ENCODE data around the gene CFAP126. TPM values are rescaled to one million over a fixed set of nuclear protein-coding genes. Genes with fewer than 3 reads are reported as not detected.

CFAP126 gene
- total and polyA plus RNA-seq, 2 of the 13 experiments (the other 11 are each of a cell fraction or from before 2014, with no cell fraction given) = not detected

GRCh38 chr1:161389691-161390558 is 22.2 kb upstream of the CFAP126 start (continued):
- TF ChIP-seq ZBTB40 (IDR thresholded peaks at IDR 0.05) (no peak), ZBTB40 (CRISPR knock-in tag; IDR thresholded peaks at IDR 0.05) (no peak), ZNF629 (CRISPR knock-in tag; conservative IDR thresholded peaks at IDR 0.05) (no peak), E2F1 (CRISPR knock-in tag; IDR thresholded peaks at IDR 0.05) (no peak), POGZ (CRISPR knock-in tag; IDR thresholded peaks at IDR 0.05) (no peak; the same call in 1 of the 2 replicates), ZNF496 (CRISPR knock-in tag; IDR thresholded peaks at IDR 0.05; ENCODE audit: insufficient replicate concordance) (no peak), PLSCR1 (CRISPR knock-in tag; IDR thresholded peaks at IDR 0.05; ENCODE audit: borderline replicate concordance) (no peak), RBM22 (optimal IDR thresholded peaks at IDR 0.05; ENCODE audit: low read length) (no peak), ZNF7 (CRISPR knock-in tag; IDR thresholded peaks at IDR 0.05) (no peak), DDIT3 (CRISPR knock-in tag; IDR thresholded peaks at IDR 0.05) (no peak), TFE3 (CRISPR knock-in tag; IDR thresholded peaks at IDR 0.05) (peak; percentile 70; the same call in 1 of the 2 replicates), ZFP82 (CRISPR knock-in tag; IDR thresholded peaks at IDR 0.05; ENCODE audit: borderline replicate concordance) (no peak), NFYC (CRISPR knock-in tag; IDR thresholded peaks at IDR 0.05) (0 out of 2 replicates have a peak, but pooled peaks have one; percentile 23), MBNL3 (CRISPR knock-in tag; conservative IDR thresholded peaks at IDR 0.05) (no peak), GPN1 (CRISPR knock-in tag; IDR thresholded peaks at IDR 0.05; ENCODE audit: borderline replicate concordance) (no peak; the same call in 1 of the 2 replicates)

Measured in HepG2 (cell line).